HFF-Myc (cell line): Measurements from ENCODE around the gene ANTXR2.
A peak's percentile ranks its signal among the peaks of the same experiment; 100 is the strongest.
"Not testable (repeated sequence)": the region's sequence is repeated elsewhere in the genome, so short reads cannot be mapped to it uniquely, and the experiment has no call there.

Experiments used
- DNase-seq: peaks from one replicate; pipeline ENCODE4 v3.0.0-alpha.2; 2011; ENCODE audit warnings: low read depth; ENCODE audit errors: extremely low read depth
- H3K4me3 ChIP-seq: replicated peaks from 2 replicates; pipeline ENCODE4 v1.5.1; 2011; ENCODE audit warnings: low read depth, mild to moderate bottlenecking, control low read depth, low read length
- CTCF ChIP-seq: IDR thresholded peaks from 2 replicates; pipeline ENCODE4 v1.5.1; 2012; ENCODE audit warnings: mild to moderate bottlenecking, low read depth, low read length, control low read depth; ENCODE audit errors: missing control alignments

Gene ANTXR2

GRCh38 chr4:80072744-80073472 lies at the start of gene ANTXR2:
Gene ANTXR2, minus strand, starts transcription at chr4:80073229. Its CDS starts 669 bp downstream, at chr4:80072560.
- peak; percentile 93 for DNase-seq
- no peak for TF ChIP-seq CTCF
- peak within 1 kb of the TSS; percentile 93 for H3K4me3 ChIP-seq

- not testable (repeated sequence) for DNase-seq
These were observed 48.8 kb upstream of the ANTXR2 start for GRCh38 chr4:80121815-80122214.

GRCh38 chr4:80119620-80120019 lies 46.6 kb upstream of the ANTXR2 start:
- DNase-seq, H3K4me3 ChIP-seq: not testable (repeated sequence)

More at GRCh38 chr4:80121815-80122214, 48.8 kb upstream of the ANTXR2 start:
- H3K4me3 ChIP-seq: not testable (repeated sequence)

GRCh38 chr4:80116516-80116915 lies 43.5 kb upstream of the ANTXR2 start:
- no peak for DNase-seq
- no peak overlapping the region for H3K4me3 ChIP-seq
- TF ChIP-seq CTCF: no peak

- TF ChIP-seq CTCF: no peak
- no peak for DNase-seq
These were observed 42.5 kb upstream of the ANTXR2 start for GRCh38 chr4:80115368-80116181.

GRCh38 chr4:80114732-80115265 lies 41.8 kb upstream of the ANTXR2 start:
- DNase-seq: no peak
- H3K4me3 ChIP-seq: no peak overlapping the region
- no peak for TF ChIP-seq CTCF

More at GRCh38 chr4:80115368-80116181, 42.5 kb upstream of the ANTXR2 start:
- no peak overlapping the region for H3K4me3 ChIP-seq

GRCh38 chr4:80113615-80114014 lies 40.6 kb upstream of the ANTXR2 start:
- H3K4me3 ChIP-seq: no peak overlapping the region
- no peak for TF ChIP-seq CTCF
- no peak for DNase-seq
